Inferior parietal cortex (tissue), 1 donor: ENCODE measurements around the gene ZNF736.
"Not testable (repeated sequence)": the region's sequence is repeated elsewhere in the genome, so short reads cannot be mapped to it uniquely, and the experiment has no call there.

Source experiments
- DNase-seq: peaks from one replicate; pipeline ENCODE4 v3.0.0-alpha.2; 2016; ENCODE audit errors: extremely low spot score

The ZNF736 gene

GRCh38 chr7:64313740-64314491 lies at the start of gene ZNF736:
Gene ZNF736, plus strand, starts transcription at chr7:64313961. Its CDS starts 190 bp downstream, at chr7:64314151.
- DNase-seq, result peak; percentile 97

DNA sequence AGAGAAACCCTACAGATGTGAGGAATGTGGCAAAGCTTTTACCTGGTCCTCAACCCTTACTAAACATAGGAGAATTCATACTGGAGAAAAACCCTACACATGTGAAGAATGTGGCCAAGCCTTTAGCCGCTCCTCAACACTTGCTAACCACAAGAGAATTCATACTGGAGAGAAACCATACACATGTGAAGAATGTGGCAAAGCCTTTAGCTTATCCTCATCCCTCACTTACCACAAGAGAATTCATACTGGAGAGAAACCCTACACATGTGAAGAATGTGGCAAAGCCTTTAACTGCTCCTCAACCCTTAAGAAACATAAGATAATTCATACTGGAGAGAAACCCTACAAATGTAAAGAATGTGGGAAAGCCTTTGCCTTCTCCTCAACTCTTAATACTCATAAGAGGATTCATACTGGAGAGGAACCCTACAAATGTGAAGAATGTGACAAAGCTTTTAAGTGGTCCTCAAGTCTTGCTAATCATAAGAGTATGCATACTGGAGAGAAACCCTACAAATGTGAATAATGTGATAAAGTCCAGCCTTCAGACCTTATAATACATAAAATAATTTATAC lies 47.3 kb upstream of the ZNF736 start:
- DNase-seq, result no peak

- DNase-seq, result no peak
Measured at GRCh38 chr7:64277630-64278029, 36.1 kb upstream of the ZNF736 start.

DNA sequence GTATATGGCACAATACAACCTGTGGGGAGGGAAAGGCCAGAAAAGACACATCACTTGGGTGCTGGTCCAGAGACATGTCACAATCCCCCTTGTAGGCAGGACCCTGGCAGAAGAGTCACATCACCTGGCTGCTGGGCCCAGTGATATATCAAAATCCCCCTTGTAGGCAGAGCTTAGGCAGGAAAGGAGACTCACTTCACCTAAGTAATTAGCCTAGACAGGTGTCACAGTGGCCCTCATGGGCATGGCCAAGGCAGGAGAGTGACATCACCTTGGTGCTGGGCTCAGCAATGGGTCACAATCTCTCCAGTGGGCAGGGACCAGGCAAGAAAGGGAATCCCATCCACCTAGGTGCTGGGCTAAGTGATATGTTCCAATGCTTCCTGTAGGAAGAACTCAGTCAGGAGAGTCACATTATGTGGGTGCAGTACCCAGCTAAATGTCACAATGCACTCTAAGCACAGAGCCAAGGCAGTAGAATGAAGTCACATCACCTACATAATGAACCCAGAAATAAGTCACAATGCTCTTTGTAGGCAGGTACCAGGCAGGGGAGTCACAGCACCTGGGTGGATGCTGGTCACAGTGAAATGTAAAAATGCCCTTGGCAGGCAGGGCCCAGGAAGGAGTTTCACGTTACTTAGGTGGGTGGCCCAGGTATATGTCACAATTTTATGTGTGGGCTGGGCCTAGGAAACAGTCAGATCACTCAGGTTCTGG lies 18.9 kb upstream of the ZNF736 start:
- DNase-seq, result no peak

DNA sequence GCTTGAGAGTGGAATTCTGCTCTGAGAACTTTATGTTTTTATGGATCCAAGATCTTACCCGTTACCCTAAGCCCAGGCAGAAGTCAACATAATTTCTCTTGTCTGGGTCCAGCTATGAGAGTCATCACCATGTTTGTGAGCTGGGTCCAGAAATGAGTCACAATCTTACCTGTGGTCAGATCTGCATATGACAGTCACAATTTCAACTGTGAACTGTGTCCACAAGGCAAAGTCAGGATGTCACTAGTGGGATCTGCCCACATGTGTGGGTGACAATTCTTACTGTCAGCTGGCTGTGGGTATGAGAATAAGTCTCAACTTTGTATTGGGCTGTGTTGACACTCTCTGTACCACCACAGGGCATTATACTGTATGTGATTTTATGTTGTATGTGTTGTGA lies 16.3 kb upstream of the ZNF736 start:
- DNase-seq, result not testable (repeated sequence)

DNA sequence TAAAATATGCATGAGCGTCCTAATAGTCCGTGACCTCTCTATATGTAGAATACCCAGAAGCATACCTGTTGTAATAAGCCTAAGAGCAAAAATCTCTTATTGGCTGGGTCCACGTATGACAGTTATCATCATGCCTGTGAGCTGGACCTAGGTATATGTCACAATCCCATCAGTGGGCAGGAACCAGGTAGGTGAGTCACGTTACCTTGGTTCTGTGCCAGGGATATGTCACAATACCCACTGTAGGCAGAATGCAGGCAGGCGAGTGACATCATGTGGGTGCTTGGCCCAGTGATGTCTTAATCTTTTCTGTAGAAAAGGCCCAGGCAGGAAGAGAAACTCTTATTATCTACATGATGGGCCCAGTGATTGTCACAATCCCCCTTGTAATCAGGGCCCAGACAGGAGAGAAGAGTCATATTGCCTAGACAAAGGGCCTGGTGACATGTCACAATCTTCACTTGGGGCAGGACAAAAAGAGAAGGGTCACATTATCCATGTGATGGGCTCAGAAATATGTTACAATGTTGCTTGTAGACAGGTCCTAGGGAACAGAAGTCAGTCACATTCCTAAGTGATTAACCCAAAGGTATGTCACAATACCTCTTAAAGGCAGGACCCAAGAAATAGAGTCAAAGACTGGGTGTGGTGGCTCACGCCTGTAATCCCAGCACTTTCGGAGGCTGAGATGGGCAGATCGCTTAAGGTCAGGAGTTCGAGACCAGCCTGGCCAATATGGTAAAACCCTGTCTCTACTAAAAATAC lies 12.9 kb upstream of the ZNF736 start:
- DNase-seq, result no peak

GRCh38 chr7:64307254-64308015 lies 6.3 kb upstream of the ZNF736 start:
- peak; percentile 95 for DNase-seq

GRCh38 chr7:64308016-64308270 lies 5.8 kb upstream of the ZNF736 start:
- no peak for DNase-seq

GRCh38 chr7:64310426-64310825 lies 3.3 kb upstream of the ZNF736 start:
- no peak for DNase-seq

GRCh38 chr7:64312826-64313225 lies 935 bp upstream of the ZNF736 start:
- DNase-seq, result no peak

- no peak for DNase-seq
Measured at GRCh38 chr7:64314566-64314965, 805 bp downstream of the ZNF736 start.

DNA sequence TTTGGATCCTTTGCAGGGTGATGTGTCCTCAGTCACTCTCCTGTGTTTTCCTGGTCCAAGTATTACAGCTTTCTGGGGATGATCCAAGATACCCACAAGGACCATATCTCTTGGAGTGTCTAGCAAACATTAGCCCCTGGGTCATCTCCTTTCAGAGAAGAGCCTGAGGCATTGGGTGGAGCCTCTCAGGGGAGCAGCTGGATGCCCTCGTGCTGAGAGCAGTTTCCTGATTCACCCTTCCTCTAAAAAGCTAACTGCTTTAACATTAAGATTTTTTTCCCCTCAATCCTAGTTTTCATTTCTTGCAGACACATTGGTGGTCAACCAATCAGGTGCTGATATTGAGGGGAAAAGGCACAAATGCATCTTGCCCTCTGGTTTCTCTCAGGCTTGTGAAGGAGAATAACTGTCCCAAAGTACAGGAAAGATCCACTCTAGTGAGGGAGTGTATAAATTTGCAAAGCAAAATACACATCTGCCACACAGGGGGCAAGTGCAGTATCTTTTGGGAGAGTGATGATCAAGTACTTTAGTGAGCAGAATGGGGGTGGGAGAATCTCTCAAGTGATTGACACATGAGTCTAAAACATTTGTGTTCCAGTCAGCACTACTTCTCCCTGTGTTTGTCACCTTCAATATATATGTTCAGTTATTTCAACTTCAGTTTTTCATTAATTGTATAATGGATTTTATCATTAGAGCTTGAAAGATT lies 2.4 kb downstream of the ZNF736 start:
- DNase-seq, result not testable (repeated sequence)

GRCh38 chr7:64320547-64321513 lies 7.1 kb downstream of the ZNF736 start:
- peak; percentile 8 for DNase-seq

DNA sequence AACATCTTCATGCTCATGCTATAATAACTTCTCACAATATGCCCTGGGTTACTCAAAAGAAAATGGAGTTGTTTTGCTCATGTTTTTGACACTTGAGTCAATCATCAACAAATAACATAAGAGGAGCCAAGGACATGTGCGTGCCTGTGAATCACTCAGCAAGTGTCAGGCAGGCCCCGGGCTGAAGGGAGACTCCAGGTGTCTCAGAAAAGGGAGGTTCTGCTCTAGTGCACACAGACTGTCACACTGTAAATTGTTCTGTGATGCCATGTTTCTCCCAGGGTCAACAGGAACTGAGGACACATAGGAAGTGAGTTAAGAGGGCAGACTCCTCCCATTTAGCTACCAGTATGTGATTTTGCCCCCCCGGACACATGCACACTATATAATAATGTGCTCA lies 10.4 kb downstream of the ZNF736 start:
- not testable (repeated sequence) for DNase-seq

GRCh38 chr7:64348713-64349210 lies 35.0 kb downstream of the ZNF736 start:
- not testable (repeated sequence) for DNase-seq

- no peak for DNase-seq
Measured at GRCh38 chr7:64359543-64359942, 45.8 kb downstream of the ZNF736 start.

DNA sequence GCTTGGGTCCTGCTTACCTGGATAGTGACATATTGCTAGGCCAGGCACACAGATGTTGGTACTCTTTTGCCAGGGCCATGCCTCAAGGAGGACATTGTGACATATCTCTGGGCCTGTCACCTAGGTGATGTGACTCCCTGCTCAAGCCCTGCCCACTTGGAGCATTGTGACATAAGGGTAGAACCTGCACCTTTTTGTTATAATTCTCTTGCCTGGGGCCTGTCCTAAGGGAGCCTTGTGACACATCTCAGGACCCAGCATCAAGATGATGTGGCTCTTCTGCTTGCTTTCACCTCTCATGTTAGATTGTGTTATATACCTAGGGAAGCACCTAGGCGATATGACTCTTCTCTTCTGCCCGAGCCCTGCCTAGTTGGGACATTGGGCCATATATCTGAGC lies 57.4 kb downstream of the ZNF736 start:
- no peak for DNase-seq

DNA sequence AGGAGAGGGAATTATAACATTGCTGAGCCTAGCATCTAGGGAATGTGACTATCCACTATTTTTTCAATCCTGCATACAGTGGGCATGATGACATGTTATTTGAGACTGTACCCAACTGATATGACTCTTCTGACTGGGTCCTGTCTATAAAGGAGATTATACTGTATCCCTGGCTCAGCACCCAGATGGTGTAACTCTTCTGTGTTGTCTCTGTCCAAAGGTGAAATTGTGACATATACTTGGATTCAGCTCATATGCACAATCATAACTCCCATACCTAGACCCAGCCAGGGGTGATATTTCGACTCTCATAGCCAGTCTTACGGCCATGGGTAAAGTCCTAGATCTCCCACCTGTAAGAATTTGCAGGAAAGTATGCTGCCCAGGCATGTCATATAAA lies 59.3 kb downstream of the ZNF736 start:
- no peak for DNase-seq

- DNase-seq, result no peak
Measured at GRCh38 chr7:64400401-64400800, 86.6 kb downstream of the ZNF736 start.
